Measurements from ENCODE around the gene MYL1.

MYL1 gene

GRCh38 chr2:210315015-210315788 is at the start of gene MYL1:
MYL1 (minus strand) TSS chr2:210315174; CDS start chr2:210315042, 132 bp downstream.
- DNase-seq (ENCODE audit: low spot score), result no peak

- DNase-seq (ENCODE audit: low spot score), result no peak
Measured at GRCh38 chr2:210363876-210364275, 48.9 kb upstream of the MYL1 start.

- DNase-seq (ENCODE audit: low spot score), result no peak
Measured at GRCh38 chr2:210363261-210363660, 48.3 kb upstream of the MYL1 start.

- no peak for DNase-seq (ENCODE audit: low spot score)
Measured at GRCh38 chr2:210360412-210360811, 45.4 kb upstream of the MYL1 start.

- DNase-seq (ENCODE audit: low spot score), result no peak
Measured at GRCh38 chr2:210356944-210357343, 42.0 kb upstream of the MYL1 start.

GRCh38 chr2:210337159-210337558 is 22.2 kb upstream of the MYL1 start:
- no peak for DNase-seq (ENCODE audit: low spot score)

GRCh38 chr2:210324906-210325305 is 9.9 kb upstream of the MYL1 start:
- DNase-seq (ENCODE audit: low spot score), result no peak

- DNase-seq (ENCODE audit: low spot score), result no peak
Measured at GRCh38 chr2:210324458-210324857, 9.5 kb upstream of the MYL1 start.

- no peak for DNase-seq (ENCODE audit: low spot score)
Measured at GRCh38 chr2:210323003-210323402, 8.0 kb upstream of the MYL1 start.

GRCh38 chr2:210318891-210319290 is 3.9 kb upstream of the MYL1 start:
- DNase-seq (ENCODE audit: low spot score), result no peak

GRCh38 chr2:210318486-210318885 is 3.5 kb upstream of the MYL1 start:
- DNase-seq (ENCODE audit: low spot score), result no peak

- DNase-seq (ENCODE audit: low spot score), result no peak
Measured at GRCh38 chr2:210310550-210310949, 4.4 kb downstream of the MYL1 start.

GRCh38 chr2:210309548-210310233 is 5.3 kb downstream of the MYL1 start:
- no peak for DNase-seq (ENCODE audit: low spot score)

- no peak for DNase-seq (ENCODE audit: low spot score)
Measured at GRCh38 chr2:210303498-210303897, 11.5 kb downstream of the MYL1 start.

- no peak for DNase-seq (ENCODE audit: low spot score)
Measured at GRCh38 chr2:210302326-210302725, 12.6 kb downstream of the MYL1 start.

- no peak for DNase-seq (ENCODE audit: low spot score)
Measured at GRCh38 chr2:210299866-210300373, 15.1 kb downstream of the MYL1 start.

GRCh38 chr2:210288408-210288807 is 26.6 kb downstream of the MYL1 start:
- DNase-seq (ENCODE audit: low spot score), result no peak

GRCh38 chr2:210287301-210287700 is 27.7 kb downstream of the MYL1 start:
- DNase-seq (ENCODE audit: low spot score), result no peak

- DNase-seq (ENCODE audit: low spot score), result no peak
Measured at GRCh38 chr2:210286123-210286680, 28.8 kb downstream of the MYL1 start.

- no peak for DNase-seq (ENCODE audit: low spot score)
Measured at GRCh38 chr2:210277133-210277532, 37.8 kb downstream of the MYL1 start.

- no peak for DNase-seq (ENCODE audit: low spot score)
Measured at GRCh38 chr2:210271300-210271699, 43.7 kb downstream of the MYL1 start.

- DNase-seq (ENCODE audit: low spot score), result no peak
Measured at GRCh38 chr2:210269148-210269547, 45.8 kb downstream of the MYL1 start.

GRCh38 chr2:210268281-210268680 is 46.7 kb downstream of the MYL1 start:
- DNase-seq (ENCODE audit: low spot score), result no peak

All from left forelimb (tissue), 1 donor.